Measurements from ENCODE around the gene WWOX. TPM values are rescaled to one million over a fixed set of nuclear protein-coding genes. Genes with fewer than 3 reads are reported as not detected.

Gene WWOX
- total and polyA plus RNA-seq, 2 of the 8 experiments (the other 6 are each of a cell fraction or from before 2014, with no cell fraction given) = 5.4 to 16.7 TPM

GRCh38 chr16:78501744-78502143, 402.3 kb downstream of the WWOX start:
- no peak for FAIRE-seq

More at GRCh38 chr16:78501744-78502143, 402.3 kb downstream of the WWOX start:
- Histone ChIP-seq H3K27me3 (replicated peaks in 1 of 4; ENCODE audit: control insufficient read depth in 3 of 4, extremely low read depth in 1 of 4, insufficient read depth in 3 of 4, low read length in 3 of 4) (no peaks in the 10 kb centered on the region), H3K4me1 (replicated peaks in 1 of 4; ENCODE audit: control insufficient read depth in 3 of 4, insufficient read depth in 4 of 4, low read length in 3 of 4) (no peaks in the 10 kb centered on the region; a peak in 1 of 7 replicates), H3K4ac (replicated peaks; ENCODE audit: insufficient read length, low read depth, low read length) (no peak overlapping the region), H4K20me1 (replicated peaks in 1 of 2; ENCODE audit: control insufficient read depth in 1 of 2, insufficient read depth in 2 of 2, low read length in 2 of 2) (no peaks in the 10 kb centered on the region), H3K4me2 (ENCODE audit: insufficient read depth in 1 of 2, low read depth in 2 of 2, low read length in 2 of 2) (no peak overlapping the region), H3K56ac (replicated peaks; ENCODE audit: insufficient read length, low read depth, low read length) (no peak overlapping the region), H2BK20ac (ENCODE audit: low read length) (no peak overlapping the region), H3K23me2 (ENCODE audit: low read depth, low read length) (no peaks in the 10 kb centered on the region), H2BK12ac (ENCODE audit: low read depth, low read length) (no peak overlapping the region), H3K79me1 (ENCODE audit: low read depth, low read length) (no peaks in the 10 kb centered on the region), H2BK15ac (ENCODE audit: low read length) (no peak overlapping the region), H3K36me3 (ENCODE audit: control insufficient read depth in 2 of 4, insufficient read depth in 4 of 4, low read length in 3 of 4) (no peaks in the 10 kb centered on the region), H2AFZ (ENCODE audit: low read length) (no peak overlapping the region), H3K79me2 (ENCODE audit: control insufficient read depth in 1 of 2, insufficient read depth in 2 of 2, low read length in 2 of 2) (no peaks in the 10 kb centered on the region), H3K27ac (ENCODE audit: low read depth, low read length) (no peak overlapping the region), H4K8ac (ENCODE audit: extremely low read depth, insufficient read depth, low read length) (no peak overlapping the region), H3K4me3 (ENCODE audit: extremely low read depth in 1 of 4, insufficient read depth in 2 of 4, low read depth in 3 of 4, low read length in 4 of 4) (no peak overlapping the region), H2AK5ac (ENCODE audit: low read depth, low read length) (no peak overlapping the region), H3K18ac (ENCODE audit: extremely low read depth, low read length) (no peak overlapping the region), H2BK5ac (ENCODE audit: low read depth, low read length) (no peak overlapping the region), H3K23ac (ENCODE audit: insufficient read length) (no peak overlapping the region), H2BK120ac (replicated peaks; ENCODE audit: low read depth, low read length) (no peak overlapping the region), H3K14ac (ENCODE audit: insufficient read length) (no peak overlapping the region), H3K9me3 (ENCODE audit: insufficient read depth in 2 of 2, low read depth in 1 of 2, low read length in 1 of 2) (no peaks in the 10 kb centered on the region), H4K5ac (ENCODE audit: insufficient read length, low read depth, low read length) (no peak overlapping the region), H3K9ac (replicated peaks in 1 of 4; ENCODE audit: extremely low read depth in 1 of 4, low read depth in 3 of 4, low read length in 3 of 4) (no peak overlapping the region), H4K91ac (replicated peaks; ENCODE audit: insufficient read length, low read length) (no peak overlapping the region)
- no peak for DNase-seq (ENCODE audit: low read depth in 1 of 2, low spot score in 2 of 2)
- ChIA-PET POLR2A (ENCODE audit: partially characterized antibody) (no interaction called here), CTCF (ENCODE audit: partially characterized antibody) (no interaction called here)
- no peak for TF ChIP-seq BCL11A (IDR thresholded peaks at IDR 0.05; ENCODE audit: low read depth in 2 of 2, low read length in 2 of 2)
- TF ChIP-seq, protein P1, sequence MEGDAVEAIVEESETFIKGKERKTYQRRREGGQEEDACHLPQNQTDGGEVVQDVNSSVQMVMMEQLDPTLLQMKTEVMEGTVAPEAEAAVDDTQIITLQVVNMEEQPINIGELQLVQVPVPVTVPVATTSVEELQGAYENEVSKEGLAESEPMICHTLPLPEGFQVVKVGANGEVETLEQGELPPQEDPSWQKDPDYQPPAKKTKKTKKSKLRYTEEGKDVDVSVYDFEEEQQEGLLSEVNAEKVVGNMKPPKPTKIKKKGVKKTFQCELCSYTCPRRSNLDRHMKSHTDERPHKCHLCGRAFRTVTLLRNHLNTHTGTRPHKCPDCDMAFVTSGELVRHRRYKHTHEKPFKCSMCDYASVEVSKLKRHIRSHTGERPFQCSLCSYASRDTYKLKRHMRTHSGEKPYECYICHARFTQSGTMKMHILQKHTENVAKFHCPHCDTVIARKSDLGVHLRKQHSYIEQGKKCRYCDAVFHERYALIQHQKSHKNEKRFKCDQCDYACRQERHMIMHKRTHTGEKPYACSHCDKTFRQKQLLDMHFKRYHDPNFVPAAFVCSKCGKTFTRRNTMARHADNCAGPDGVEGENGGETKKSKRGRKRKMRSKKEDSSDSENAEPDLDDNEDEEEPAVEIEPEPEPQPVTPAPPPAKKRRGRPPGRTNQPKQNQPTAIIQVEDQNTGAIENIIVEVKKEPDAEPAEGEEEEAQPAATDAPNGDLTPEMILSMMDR (IDR thresholded peaks at IDR 0.05; ENCODE audit: control extremely low read depth in 1 of 3, insufficient read depth in 1 of 3, low read depth in 1 of 3, low read length in 3 of 3) = no peak
- no peak for TF ChIP-seq TCF12 (IDR thresholded peaks at IDR 0.05; ENCODE audit: low read depth, low read length)
- TF ChIP-seq SIX5 (IDR thresholded peaks at IDR 0.05; ENCODE audit: low read depth, low read length) = no peak
- no peak for TF ChIP-seq MAFK (IDR thresholded peaks at IDR 0.05; ENCODE audit: low read depth, low read length)
- no peak for TF ChIP-seq CEBPB (IDR thresholded peaks at IDR 0.05; ENCODE audit: low read depth, low read length)
- no peak for TF ChIP-seq ZNF274 (IDR thresholded peaks at IDR 0.05; ENCODE audit: borderline replicate concordance, extremely low read depth, low read length)
- no peak for TF ChIP-seq CHD1 (IDR thresholded peaks at IDR 0.05; ENCODE audit: low read depth, low read length)
- TF ChIP-seq TAF1 (IDR thresholded peaks at IDR 0.05; ENCODE audit: low read depth, low read length) = no peak
- TF ChIP-seq GABPA (IDR thresholded peaks at IDR 0.05; ENCODE audit: borderline replicate concordance, insufficient read depth, low read length) = no peak
- TF ChIP-seq KDM1A (IDR thresholded peaks at IDR 0.05; ENCODE audit: borderline replicate concordance, low read length) = no peak
- no peak for TF ChIP-seq NRF1 (IDR thresholded peaks at IDR 0.05; ENCODE audit: low read depth, low read length)
- no peak for TF ChIP-seq CHD2 (IDR thresholded peaks at IDR 0.05; ENCODE audit: low read length)
- 92% methylated on average over 8 of the region's 8 CpGs; no CpG with 5 or more reads in 1 of the 2 experiments for WGBS, 2 experiments (ENCODE audit: extremely low coverage in 1 of 2, insufficient coverage in 1 of 2, insufficient read length in 1 of 2, insufficient replicate concordance in 2 of 2, low coverage in 1 of 2, low lambda C conversion rate in 2 of 2, missing lambda C conversion rate in 1 of 2)

All from H1 (cell line).